NCI-H526 (cell line): Measurements from ENCODE around the gene KAT7.
A peak's percentile ranks its signal among the peaks of the same experiment; 100 is the strongest.

ENCODE experiments used
- DNase-seq, 2 experiments: peaks; one replicate each; lab custom pipeline; 2025; lab: John Stamatoyannopoulos, UW

The KAT7 gene

GRCh38 chr17:49760932-49761558 lies 27.4 kb upstream of the KAT7 start:
- DNase-seq: no peak

DNA sequence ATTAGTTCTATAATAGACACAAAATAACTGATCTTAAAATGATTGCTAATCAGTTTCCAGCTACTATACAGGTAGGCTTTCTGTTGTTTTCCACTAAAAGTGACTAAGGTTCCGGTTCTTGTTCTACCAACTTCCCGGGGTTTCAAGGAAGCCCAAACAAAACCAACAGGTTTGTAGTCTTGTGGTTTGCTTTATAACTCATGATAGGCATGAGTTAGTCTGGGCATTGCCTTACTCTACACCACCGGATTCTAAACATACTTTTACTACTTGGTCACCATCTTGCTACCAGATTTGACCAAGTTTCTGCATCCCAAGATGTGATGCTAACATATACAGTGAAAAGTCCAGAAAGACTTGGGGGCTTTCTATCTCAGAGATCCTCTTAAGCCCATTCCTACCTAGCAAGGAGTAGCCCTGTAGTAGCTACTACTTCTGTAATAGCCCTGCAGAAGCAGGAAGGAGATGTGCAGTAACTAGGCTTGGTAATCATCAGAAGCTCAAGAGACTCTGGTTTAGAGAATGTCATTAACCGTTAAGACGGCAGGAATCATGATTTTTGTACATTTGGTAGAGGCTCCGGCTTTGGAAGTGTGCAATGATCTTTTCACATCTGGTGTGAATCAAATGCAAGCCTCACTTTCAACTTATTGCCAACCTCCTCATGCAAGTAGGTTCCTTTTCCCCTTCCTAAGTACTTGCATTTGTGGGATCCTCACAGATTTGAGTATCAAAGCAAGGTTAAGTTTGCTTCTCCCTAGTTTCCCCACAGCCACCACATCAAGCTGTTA lies 26.1 kb upstream of the KAT7 start:
- DNase-seq: no peak

DNA sequence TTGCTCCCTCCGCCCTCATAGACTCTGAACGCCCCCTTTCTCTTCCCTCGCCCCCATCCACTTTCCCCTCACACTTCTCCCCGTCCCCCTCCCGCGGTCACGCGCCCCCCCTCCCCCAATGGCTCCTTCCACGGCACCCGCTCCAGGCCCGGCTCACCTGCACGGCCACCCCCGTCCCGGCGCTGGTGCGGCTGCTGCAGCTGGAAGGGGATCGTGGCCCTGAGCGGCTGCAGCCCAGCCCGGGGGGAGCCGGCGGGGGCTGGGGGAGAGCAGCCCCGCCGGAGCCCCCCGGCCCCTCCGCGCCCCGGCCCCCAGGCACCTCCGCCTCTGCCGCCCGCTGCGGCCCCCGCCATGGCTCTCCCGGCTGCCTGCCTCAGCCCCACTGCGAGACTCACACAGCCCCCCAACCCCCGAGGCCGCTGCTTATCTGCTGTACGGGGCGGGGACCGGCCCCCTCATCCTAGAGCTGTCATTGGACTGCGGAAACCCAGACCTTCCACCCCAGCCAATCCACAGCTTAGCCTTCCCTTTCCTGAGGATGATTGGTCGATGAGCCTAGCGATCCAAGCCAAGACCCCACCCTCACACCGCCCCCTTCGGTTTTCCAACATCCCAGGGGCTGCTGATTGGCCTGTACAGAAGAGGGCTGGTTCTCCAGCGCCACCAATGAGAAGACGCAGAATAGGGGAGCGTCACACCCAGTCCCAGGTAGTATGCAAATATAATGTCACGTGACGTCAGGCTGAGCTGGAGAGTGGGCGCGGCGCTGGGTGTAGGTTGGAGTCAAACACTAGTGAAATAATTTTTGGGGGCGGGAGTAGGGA lies 24.5 kb upstream of the KAT7 start, which contains the start of gene FAM117A:
Gene FAM117A (minus strand): TSS at position 397 of the 824 bp plus-strand sequence. CDS start 44 bp downstream, at position 353.
- DNase-seq: peak; percentile 100

DNA sequence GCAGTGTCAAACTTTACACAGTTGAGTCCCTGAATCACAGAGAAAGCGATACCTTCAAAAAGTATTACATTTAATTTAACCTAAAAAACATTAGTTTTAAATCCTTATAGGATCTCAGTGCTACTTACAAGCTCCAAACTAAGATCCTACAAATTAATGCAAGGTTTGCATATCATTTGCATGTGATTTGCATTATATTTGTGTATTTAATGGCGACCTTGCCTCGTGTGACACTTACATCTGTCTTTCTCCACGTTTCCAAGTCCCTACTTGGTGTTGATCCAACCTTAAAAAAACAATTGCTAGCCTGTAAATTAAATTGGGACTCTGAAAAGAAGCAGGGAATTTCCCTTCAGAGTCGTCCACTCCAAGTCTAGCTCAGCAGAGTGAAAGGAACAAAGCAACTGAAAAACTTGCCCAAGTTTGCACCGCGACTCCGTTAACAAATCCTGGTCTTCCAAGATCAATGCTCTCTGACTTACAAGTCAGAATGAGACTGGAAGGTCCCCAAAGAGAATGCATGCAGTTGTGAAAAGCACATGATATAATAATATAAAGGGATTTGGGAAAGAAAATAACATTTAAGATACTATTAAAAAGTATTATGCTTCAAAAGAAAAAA lies 23.8 kb upstream of the KAT7 start:
- peak; percentile 96 to 97 for DNase-seq

DNA sequence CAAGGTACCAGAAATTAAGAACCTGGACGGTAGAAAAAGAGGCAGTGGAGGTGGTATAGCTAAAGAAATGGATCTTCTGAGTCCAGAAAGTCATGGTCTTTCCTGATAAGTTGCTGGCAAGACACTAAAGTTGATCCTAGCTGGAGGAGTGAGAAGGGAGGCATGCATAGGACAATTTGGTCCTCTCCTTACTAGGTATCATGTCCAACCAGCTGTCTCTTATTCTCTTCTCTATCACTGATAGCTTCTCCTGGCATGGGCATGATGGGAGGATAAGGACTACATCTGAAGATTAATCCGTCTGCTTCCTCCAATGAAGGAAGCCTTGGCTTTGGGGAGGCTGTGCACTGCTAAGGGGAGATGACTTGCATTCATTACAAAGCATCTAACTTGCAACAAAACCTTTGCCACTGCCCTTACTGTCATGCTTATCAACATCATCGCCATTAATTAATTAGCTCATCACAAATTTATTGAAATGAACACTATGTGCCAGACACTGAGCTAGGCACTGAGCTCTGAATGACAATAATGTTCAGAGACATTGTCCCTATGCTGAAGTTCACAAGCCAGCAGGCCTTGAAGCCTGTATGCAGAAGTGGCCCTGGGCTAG lies 21.5 kb upstream of the KAT7 start:
- DNase-seq: no peak

- DNase-seq: no peak
Measured at GRCh38 chr17:49775546-49776260, 12.8 kb upstream of the KAT7 start.

- no peak for DNase-seq
Measured at GRCh38 chr17:49776551-49777300, 11.8 kb upstream of the KAT7 start.

DNA sequence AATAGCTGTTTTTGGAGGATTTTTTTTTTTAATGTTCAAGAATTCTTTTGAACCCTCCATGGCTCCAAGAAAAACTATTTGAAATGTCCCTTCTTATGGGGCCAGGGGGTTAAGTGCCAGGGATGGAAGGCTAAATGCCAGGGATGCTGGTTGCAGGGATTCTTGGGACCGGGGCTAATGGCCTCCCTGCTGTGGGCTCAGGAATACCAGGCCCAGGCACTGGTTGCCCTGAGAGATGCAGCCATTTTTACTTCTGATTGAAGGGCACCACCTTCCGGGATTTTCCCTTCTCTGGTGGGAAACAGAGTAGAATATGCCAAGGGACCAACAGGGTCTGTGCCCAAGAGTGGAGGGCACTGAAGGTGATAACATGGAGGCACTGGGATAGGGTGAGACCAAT lies 10.9 kb upstream of the KAT7 start:
- no peak for DNase-seq

- no peak for DNase-seq
Measured at GRCh38 chr17:49779156-49779738, 9.2 kb upstream of the KAT7 start.

DNA sequence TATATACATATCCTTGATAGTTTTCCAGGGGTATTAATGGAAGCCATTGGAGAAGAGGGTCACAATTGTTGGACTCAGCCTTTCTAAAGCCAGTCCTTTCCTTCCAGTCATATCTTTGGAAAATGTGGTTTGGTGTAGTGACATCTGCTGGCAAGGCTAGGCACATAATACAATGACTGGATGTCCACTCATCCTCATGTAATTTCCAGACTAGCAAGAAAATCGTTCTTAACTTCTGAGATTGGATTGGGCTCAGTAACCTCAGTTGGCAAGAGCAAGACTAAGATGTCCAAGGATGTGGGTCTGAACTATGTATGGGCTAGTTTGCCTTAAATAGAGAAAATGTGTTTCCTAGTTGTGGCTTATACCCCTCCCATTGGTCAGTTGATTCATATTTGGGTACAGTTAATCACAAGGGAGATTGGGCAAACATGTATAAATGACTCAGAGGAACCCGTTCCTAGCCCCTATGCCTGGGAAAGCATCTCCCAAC lies 8.7 kb upstream of the KAT7 start:
- DNase-seq: peak; percentile 30 to 70

- DNase-seq: no peak
Measured at GRCh38 chr17:49783071-49783715, 5.3 kb upstream of the KAT7 start.

DNA sequence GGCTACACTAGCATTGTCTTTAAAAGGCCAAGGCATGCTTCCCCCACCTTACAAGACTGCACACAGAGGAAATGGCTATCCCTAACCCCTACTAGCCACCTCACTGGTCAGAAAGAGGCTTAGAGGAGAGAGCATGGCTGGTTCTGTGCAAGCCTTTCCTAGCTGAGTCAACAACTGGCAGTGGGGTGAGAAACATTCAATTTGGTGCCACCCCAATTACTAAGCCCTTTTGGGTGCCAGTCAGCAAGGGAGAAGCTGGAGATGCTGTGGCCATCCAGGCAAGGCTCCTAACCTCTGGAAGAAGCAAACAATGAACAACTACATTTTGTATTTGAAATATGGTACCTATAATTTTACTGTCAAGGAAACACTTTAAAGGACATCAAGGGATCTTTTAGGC lies 4.7 kb upstream of the KAT7 start:
- no peak for DNase-seq

GRCh38 chr17:49784636-49785035 lies 3.8 kb upstream of the KAT7 start:
- no peak for DNase-seq

GRCh38 chr17:49787884-49788477 lies 500 bp upstream of the KAT7 start:
- DNase-seq: no peak

- DNase-seq: no peak
Measured at GRCh38 chr17:49789243-49789578, 730 bp downstream of the KAT7 start.

DNA sequence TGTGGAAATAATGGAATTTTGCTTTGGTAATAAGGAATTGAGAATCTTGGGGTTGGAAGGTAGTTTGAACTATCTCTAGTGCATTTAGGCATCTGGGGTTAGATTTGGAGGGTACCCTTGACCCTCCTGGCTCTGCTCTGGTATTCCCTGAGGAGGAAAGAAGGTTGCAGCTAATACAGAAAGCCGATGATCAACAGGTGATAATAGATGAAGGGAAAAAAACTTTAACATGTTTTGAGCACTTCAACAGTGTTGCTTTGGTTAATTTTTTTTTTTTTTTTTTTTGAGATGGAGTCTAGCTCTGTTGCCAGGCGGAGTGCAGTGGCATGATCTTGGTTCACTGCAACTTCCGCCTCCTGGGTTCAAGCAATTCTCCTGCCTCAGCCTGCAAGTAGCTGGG lies 4.8 kb downstream of the KAT7 start:
- DNase-seq: no peak

- no peak for DNase-seq
Measured at GRCh38 chr17:49795372-49795771, 6.9 kb downstream of the KAT7 start.

DNA sequence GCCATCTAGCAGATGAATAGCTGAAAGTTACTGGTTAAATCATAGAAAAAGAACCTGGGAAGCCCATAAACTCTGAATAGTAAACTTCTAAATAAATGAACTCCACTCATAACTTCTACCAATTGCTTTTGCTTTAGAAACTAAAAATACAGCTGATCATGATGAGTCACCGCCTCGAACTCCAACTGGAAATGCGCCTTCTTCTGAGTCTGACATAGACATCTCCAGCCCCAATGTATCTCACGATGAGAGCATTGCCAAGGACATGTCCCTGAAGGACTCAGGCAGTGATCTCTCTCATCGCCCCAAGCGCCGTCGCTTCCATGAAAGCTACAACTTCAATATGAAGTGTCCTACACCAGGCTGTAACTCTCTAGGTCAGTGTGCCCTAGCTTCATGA lies 9.7 kb downstream of the KAT7 start:
- no peak for DNase-seq

DNA sequence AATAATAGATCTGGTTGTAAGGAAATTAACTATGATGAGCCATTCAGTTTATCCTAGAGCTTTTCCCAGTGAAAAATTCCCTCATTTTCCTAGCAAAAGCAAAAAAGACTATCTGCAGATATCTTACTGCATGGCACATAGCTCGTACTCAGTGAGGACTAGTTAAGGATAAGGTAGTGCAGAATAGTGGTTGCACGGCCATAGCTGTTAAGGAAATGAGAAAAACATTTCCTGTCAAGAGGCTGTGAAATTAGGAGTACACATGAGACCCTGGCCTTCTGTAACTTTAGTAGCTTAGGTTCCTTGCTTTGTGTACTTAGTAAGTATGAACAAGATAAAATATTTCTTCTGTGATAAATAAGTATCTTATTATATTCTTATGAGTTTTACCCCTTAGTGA lies 10.3 kb downstream of the KAT7 start:
- no peak for DNase-seq
